ENCODE data around the gene EHMT2. TPM values are rescaled to one million over a fixed set of nuclear protein-coding genes. Genes with fewer than 3 reads are reported as not detected.
"Not testable (repeated sequence)": the region's sequence is repeated elsewhere in the genome, so short reads cannot be mapped to it uniquely, and the experiment has no call there.

The EHMT2 gene
- polyA plus RNA-seq, 2 of the 4 experiments (the other 2 are of a cell fraction) = 15.4 to 32.3 TPM

DNA sequence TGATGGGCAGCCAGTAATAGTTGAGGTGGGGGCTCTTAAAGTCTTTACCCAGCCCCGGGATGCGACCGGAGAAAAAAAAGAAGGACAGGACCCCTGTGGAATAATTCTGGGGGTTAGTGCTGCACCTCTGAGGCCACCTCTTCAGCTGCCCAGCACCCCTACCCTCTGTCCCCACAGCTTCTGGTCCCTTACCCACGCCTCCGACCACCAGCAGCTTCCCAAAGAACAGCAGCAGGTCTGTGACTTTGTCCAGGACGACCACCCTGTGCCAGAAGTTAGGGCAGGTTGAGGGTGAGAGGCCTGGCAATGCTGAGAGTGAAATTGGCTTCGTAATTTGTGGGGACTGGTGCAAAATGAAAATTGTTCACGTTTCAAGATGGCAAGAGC, 32.7 kb downstream of the EHMT2 start:
- Histone ChIP-seq H3K4me1 (peaks cover 4% of the 10 kb centered on the region; the same call in 1 of the 3 replicates), H3K27ac (no peak overlapping the region), H3K4me2 (no peak overlapping the region), H3K4me3 (no peak overlapping the region), H3K9me3 (no peaks in the 10 kb centered on the region)
- WGBS (ENCODE audit: missing lambda C conversion rate) = 68% methylated on average over 8 of the region's 8 CpGs
- CTCF ChIA-PET = interaction anchor here (0.9 to 1.6 kb wide), 6 partner anchors 8 to 201 kb away, joined by 3 to 6 read pairs (median 3); no protein-coding TSS in a partner anchor
- FAIRE-seq (no peak), ATAC-seq (no peak), DNase-seq (ENCODE audit: low read depth in 1 of 2, low spot score in 1 of 2) (no peak)
- POLR2A ChIA-PET = no interaction called here
- no peak for TF ChIP-seq ESRRA (IDR thresholded peaks at IDR 0.05; ENCODE audit: borderline replicate concordance, low read length)
- TF ChIP-seq, protein P1, sequence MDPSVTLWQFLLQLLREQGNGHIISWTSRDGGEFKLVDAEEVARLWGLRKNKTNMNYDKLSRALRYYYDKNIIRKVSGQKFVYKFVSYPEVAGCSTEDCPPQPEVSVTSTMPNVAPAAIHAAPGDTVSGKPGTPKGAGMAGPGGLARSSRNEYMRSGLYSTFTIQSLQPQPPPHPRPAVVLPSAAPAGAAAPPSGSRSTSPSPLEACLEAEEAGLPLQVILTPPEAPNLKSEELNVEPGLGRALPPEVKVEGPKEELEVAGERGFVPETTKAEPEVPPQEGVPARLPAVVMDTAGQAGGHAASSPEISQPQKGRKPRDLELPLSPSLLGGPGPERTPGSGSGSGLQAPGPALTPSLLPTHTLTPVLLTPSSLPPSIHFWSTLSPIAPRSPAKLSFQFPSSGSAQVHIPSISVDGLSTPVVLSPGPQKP (IDR thresholded peaks at IDR 0.05; ENCODE audit: low read depth, low read length) = no peak
- TF ChIP-seq FOSB (CRISPR knock-in tag; IDR thresholded peaks at IDR 0.05) = no peak
- TF ChIP-seq, protein P2, sequence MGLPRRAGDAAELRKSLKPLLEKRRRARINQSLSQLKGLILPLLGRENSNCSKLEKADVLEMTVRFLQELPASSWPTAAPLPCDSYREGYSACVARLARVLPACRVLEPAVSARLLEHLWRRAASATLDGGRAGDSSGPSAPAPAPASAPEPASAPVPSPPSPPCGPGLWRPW (IDR thresholded peaks at IDR 0.05) = no peak

DNA sequence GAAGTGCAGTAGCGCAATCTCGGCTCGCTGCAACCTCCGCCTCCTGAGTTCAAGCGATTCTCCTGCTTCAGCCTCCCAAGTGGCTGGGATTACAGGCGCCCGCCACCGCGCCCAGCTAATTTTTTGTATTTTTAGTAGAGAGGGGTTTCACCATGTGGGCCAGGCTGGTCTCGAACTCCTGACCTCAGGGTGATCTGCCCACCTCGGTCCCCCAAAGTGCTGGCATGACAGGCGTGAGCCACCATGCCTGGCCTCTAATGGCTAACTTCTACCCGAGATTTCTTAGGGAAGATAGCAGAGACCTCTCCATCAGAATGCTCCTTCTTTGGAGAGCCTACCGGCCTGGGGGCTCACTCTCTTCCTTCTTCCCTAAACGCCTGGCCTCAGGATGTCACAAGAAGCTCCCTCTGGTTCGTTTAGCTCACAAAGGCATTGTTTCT, 33.4 kb downstream of the EHMT2 start:
- H3K9me3 ChIP-seq; DNase-seq (ENCODE audit: low read depth in 1 of 2, low spot score in 1 of 2); FAIRE-seq; H3K4me1 ChIP-seq; POLR2A ChIA-PET; ATAC-seq: not testable (repeated sequence)
- peak overlapping the region; percentile 95 for H3K4me2 ChIP-seq
- WGBS (ENCODE audit: missing lambda C conversion rate) = 42% methylated on average over 16 of the region's 16 CpGs
- peak overlapping the region; percentile 61 to 81 for H3K27ac ChIP-seq
- peak overlapping the region; percentile 63 for H3K4me3 ChIP-seq
- CTCF ChIA-PET = interaction anchor here (0.6 to 2.6 kb wide), 18 partner anchors 11 to 237 kb away, joined by 3 to 11 read pairs (median 3); partner anchors contain the start of gene LY6G5B

DNA sequence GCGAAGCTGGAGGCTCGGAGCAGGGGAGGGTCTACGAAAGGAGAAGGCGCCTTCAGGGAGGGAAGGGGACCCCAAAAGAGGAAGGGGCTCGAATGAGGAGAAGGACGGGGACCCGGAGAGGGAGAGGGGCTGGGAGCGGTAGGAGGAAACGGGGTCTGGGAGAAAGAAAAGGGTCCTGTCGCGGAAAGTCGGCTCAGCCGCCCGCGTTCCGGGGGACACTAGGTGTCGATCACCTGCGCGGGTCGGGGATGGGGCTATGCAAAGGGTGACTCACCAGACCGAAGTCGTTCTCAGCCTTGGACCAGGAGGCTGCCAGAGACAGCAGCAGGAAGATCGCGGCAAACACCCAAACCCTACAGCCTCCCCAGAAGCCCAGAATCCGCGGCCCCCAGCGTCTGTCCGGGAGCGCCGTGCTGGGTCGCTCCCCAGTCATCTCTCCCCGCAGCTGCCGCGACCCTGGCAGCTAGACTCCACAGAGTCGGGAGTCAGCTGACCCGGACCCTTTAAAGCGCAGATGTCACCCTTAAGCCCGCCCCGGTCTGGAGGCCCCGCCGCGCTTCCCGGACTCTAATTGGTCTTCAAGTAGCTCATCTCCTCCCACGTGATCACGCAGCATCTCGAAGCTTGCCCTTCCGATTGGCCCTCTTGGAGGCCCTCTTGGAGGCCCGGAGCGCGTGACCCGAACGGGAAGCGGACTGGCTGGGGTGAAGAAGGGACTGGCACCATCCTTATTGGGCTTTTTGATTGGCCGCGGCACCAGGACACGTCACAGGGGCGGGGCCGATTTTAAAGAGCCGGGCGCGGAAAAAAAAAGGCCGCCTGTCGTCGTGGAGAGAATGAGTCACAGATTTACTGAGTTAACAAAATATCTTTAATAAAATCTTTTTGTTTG, 34.9 kb downstream of the EHMT2 start, which contains the start of gene NEU1:
NEU1 (minus strand) TSS at position 478 of the 892 bp plus-strand sequence; CDS start at position 433, 45 bp downstream.
- H3K9me3 ChIP-seq = no peaks in the 10 kb centered on the region

More for the DNA sequence above, 34.9 kb downstream of the EHMT2 start, which contains the start of gene NEU1:
- H3K4me2 ChIP-seq = peak within 1 kb of the TSS; percentile 95
- POLR2A ChIA-PET = interaction anchor here (0.6 to 1.2 kb wide), 8 partner anchors 21 to 159 kb away, joined by 3 to 13 read pairs (median 4); partner anchors contain the start of genes ABHD16A, HSPA1A, HSPA1B and HSPA1L
- peak within 1 kb of the TSS; percentile 69 to 81 for H3K27ac ChIP-seq
- peaks cover 4% of the 10 kb centered on the region; the same call in 1 of the 3 replicates for H3K4me1 ChIP-seq
- DNase-seq (ENCODE audit: low read depth in 1 of 2, low spot score in 1 of 2) (peak; percentile 99 to 100), FAIRE-seq (no peak), ATAC-seq (peak; percentile 97 to 98)
- H3K4me3 ChIP-seq = peak within 1 kb of the TSS; percentile 74
- CTCF ChIA-PET = interaction anchor here (1.0 to 2.6 kb wide), 7 partner anchors 10 to 236 kb away, joined by 3 to 11 read pairs (median 5); no protein-coding TSS in a partner anchor
- 3% methylated on average over 45 of the region's 64 CpGs for WGBS (ENCODE audit: missing lambda C conversion rate)
- TF ChIP-seq MAFK (IDR thresholded peaks at IDR 0.05; ENCODE audit: partially characterized antibody) (no peak), CHD2 (IDR thresholded peaks at IDR 0.05; ENCODE audit: low read length, partially characterized antibody) (no peak), CBX8 (IDR thresholded peaks at IDR 0.05) (no peak), ZFP36 (IDR thresholded peaks at IDR 0.05; ENCODE audit: borderline replicate concordance, partially characterized antibody) (no peak), FOXS1 (CRISPR knock-in tag; IDR thresholded peaks at IDR 0.05) (no peak), HEYL (CRISPR knock-in tag; IDR thresholded peaks at IDR 0.05) (no peak), RFX5 (IDR thresholded peaks at IDR 0.05) (peak; percentile 77; the same call in 1 of the 2 replicates), MAZ (IDR thresholded peaks at IDR 0.05; ENCODE audit: borderline replicate concordance, low read depth, low read length) (no peak), ESRRA (IDR thresholded peaks at IDR 0.05; ENCODE audit: borderline replicate concordance, low read length) (no peak), FOSL2 (IDR thresholded peaks at IDR 0.05) (no peak), FOSL2 (CRISPR knock-in tag; IDR thresholded peaks at IDR 0.05) (peak; percentile 72), JUN (IDR thresholded peaks at IDR 0.05) (0 out of 5 replicates have a peak, but pooled peaks of 1 of the 2 experiments have one; percentile 29), NFE2L2 (conservative IDR thresholded peaks at IDR 0.05; ENCODE audit: low read length) (no peak), PHF8 (IDR thresholded peaks at IDR 0.05; ENCODE audit: borderline replicate concordance, low read depth) (peak; percentile 72), POLR2A (IDR thresholded peaks at IDR 0.05; ENCODE audit: low read length) (peak; percentile 85)
- TF ChIP-seq, protein P3, sequence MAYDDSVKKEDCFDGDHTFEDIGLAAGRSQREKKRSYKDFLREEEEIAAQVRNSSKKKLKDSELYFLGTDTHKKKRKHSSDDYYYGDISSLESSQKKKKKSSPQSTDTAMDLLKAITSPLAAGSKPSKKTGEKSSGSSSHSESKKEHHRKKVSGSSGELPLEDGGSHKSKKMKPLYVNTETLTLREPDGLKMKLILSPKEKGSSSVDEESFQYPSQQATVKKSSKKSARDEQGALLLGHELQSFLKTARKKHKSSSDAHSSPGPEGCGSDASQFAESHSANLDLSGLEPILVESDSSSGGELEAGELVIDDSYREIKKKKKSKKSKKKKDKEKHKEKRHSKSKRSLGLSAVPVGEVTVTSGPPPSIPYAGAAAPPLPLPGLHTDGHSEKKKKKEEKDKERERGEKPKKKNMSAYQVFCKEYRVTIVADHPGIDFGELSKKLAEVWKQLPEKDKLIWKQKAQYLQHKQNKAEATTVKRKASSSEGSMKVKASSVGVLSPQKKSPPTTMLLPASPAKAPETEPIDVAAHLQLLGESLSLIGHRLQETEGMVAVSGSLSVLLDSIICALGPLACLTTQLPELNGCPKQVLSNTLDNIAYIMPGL (CRISPR knock-in tag; IDR thresholded peaks at IDR 0.05; ENCODE audit: borderline replicate concordance) = no peak
- TF ChIP-seq, protein P4, sequence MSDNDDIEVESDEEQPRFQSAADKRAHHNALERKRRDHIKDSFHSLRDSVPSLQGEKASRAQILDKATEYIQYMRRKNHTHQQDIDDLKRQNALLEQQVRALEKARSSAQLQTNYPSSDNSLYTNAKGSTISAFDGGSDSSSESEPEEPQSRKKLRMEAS (IDR thresholded peaks at IDR 0.05) = peak; percentile 71
- TF ChIP-seq, protein P5, sequence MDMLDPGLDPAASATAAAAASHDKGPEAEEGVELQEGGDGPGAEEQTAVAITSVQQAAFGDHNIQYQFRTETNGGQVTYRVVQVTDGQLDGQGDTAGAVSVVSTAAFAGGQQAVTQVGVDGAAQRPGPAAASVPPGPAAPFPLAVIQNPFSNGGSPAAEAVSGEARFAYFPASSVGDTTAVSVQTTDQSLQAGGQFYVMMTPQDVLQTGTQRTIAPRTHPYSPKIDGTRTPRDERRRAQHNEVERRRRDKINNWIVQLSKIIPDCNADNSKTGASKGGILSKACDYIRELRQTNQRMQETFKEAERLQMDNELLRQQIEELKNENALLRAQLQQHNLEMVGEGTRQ (IDR thresholded peaks at IDR 0.05) = peak; percentile 98
- TF ChIP-seq, protein P6, sequence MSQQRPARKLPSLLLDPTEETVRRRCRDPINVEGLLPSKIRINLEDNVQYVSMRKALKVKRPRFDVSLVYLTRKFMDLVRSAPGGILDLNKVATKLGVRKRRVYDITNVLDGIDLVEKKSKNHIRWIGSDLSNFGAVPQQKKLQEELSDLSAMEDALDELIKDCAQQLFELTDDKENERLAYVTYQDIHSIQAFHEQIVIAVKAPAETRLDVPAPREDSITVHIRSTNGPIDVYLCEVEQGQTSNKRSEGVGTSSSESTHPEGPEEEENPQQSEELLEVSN (IDR thresholded peaks at IDR 0.05; ENCODE audit: borderline replicate concordance, low read depth) = peak; percentile 60

All from A549 (cell line).